Measurements from ENCODE around the gene GPN2.

The GPN2 gene

GRCh38 chr1:26858160-26858559 lies 31.9 kb downstream of the GPN2 start:
- TF ChIP-seq, protein P1, sequence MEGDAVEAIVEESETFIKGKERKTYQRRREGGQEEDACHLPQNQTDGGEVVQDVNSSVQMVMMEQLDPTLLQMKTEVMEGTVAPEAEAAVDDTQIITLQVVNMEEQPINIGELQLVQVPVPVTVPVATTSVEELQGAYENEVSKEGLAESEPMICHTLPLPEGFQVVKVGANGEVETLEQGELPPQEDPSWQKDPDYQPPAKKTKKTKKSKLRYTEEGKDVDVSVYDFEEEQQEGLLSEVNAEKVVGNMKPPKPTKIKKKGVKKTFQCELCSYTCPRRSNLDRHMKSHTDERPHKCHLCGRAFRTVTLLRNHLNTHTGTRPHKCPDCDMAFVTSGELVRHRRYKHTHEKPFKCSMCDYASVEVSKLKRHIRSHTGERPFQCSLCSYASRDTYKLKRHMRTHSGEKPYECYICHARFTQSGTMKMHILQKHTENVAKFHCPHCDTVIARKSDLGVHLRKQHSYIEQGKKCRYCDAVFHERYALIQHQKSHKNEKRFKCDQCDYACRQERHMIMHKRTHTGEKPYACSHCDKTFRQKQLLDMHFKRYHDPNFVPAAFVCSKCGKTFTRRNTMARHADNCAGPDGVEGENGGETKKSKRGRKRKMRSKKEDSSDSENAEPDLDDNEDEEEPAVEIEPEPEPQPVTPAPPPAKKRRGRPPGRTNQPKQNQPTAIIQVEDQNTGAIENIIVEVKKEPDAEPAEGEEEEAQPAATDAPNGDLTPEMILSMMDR (IDR thresholded peaks at IDR 0.05; ENCODE audit: low read depth, low read length, missing control alignments) = no peak
- in situ Hi-C loops (cut with HindIII; ENCODE audit: low sequenced_read_pairs) = no loop called here
- no peak overlapping the region for H3K4me3 ChIP-seq (ENCODE audit: low read depth, low read length)
- DNase-seq (ENCODE audit: low read depth) = no peak

DNA sequence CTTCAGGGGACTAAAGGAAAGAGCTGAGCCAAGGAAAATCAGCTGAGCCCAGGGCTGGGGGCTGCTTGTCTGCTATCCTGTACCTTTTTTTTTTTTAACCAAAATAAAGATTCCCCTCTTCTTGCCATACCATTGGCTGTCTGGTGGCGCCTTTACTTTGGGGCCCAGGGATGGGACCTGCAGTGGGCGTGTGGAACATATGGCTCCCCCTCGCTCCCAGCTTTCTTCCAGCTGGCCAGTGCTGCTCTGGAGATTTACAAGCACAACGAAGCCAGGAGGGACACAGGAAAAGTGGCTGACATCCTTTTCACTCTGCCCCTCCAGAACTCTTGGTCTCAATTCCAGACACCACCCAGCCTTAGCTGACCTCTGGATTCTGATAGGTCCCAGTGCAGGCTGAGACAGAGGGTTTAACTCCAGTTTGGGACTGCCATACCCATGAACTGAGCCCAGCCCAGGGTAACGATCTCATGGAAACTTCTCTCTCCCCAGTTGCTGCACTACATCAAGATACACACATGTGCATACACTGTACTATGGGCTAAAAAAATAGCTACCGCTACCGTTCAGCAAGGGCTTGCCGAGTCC lies 32.5 kb downstream of the GPN2 start:
- in situ Hi-C loops (cut with HindIII; ENCODE audit: low sequenced_read_pairs) = no loop called here
- TF ChIP-seq, protein P1 (IDR thresholded peaks at IDR 0.05; ENCODE audit: low read depth, low read length, missing control alignments) = no peak
- no peak overlapping the region for H3K4me3 ChIP-seq (ENCODE audit: low read depth, low read length)
- no peak for DNase-seq (ENCODE audit: low read depth)

DNA sequence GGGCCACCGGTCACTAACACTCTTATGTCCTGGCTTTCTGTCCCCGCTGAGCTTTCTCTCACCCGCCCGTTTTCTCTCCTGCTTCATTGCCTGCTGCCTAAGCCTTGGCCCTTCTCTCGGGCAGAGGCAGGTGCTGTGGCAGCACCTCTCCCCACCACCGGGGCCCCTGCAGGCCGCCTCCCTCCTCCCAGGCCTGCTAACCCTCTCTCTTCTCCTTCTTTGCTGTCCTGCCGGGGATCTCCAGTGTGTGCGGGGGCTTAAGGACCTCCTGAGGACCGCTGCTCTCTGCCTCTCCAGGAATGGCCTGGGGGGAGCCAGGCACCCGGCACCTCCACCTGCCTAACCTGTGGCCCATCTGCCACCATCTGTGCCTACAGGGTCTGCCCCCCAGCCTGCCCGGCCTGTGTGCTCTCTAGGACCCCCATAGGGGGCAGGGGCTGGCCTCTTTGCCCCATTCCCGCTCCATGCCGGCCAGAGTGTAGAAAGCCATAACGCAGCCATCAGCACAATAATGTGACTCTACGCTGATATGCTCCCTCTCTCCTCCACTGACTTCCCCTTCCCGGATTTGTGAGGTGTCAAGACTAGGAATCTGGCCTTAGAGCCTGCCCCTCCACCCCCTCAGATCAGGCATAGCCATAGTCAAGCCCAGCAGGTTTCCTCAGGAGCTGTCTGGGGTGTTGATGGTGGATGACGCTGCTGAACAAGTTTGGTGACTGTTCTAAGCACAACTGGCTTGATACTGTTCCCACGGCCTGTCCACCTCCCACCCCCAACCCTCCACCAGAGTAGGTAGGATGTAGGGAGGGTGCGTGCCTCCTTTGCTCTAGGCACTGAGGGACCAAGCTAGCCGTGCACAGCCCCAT lies 33.2 kb downstream of the GPN2 start:
- DNase-seq (ENCODE audit: low read depth) = no peak
- in situ Hi-C loops (cut with HindIII; ENCODE audit: low sequenced_read_pairs) = no loop called here
- TF ChIP-seq, protein P1 (IDR thresholded peaks at IDR 0.05; ENCODE audit: low read depth, low read length, missing control alignments) = no peak
- H3K4me3 ChIP-seq (ENCODE audit: low read depth, low read length) = no peak overlapping the region

- no peak overlapping the region for H3K4me3 ChIP-seq (ENCODE audit: low read depth, low read length)
- TF ChIP-seq, protein P1 (IDR thresholded peaks at IDR 0.05; ENCODE audit: low read depth, low read length, missing control alignments) = no peak
- in situ Hi-C loops (cut with HindIII; ENCODE audit: low sequenced_read_pairs) = no loop called here
- no peak for DNase-seq (ENCODE audit: low read depth)
Observed at GRCh38 chr1:26856181-26856580, 33.9 kb downstream of the GPN2 start.

DNA sequence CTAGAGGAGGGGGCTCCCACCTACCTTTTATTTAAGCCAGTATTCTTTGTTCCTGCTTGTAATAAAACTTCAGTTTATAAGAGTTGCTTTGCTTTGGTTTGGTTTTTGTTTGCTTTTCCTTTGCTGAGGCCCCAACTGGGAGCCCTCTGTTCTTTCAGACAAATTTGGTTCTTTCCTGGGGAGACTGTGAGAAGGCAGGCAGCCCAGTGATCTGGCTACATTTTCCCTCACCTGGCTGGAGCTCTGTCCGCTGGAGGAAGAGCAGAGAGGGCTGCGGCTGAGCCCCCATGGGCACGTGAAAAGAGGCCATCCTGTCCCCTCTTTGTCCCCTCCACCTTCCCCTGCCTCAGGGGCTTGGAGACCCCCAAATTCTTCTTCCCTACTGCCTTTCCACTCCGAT lies 34.4 kb downstream of the GPN2 start:
- TF ChIP-seq, protein P1 (IDR thresholded peaks at IDR 0.05; ENCODE audit: low read depth, low read length, missing control alignments) = no peak
- in situ Hi-C loops (cut with HindIII; ENCODE audit: low sequenced_read_pairs) = no loop called here
- no peak overlapping the region for H3K4me3 ChIP-seq (ENCODE audit: low read depth, low read length)
- no peak for DNase-seq (ENCODE audit: low read depth)

GRCh38 chr1:26854906-26855305 lies 35.2 kb downstream of the GPN2 start:
- H3K4me3 ChIP-seq (ENCODE audit: low read depth, low read length) = no peak overlapping the region
- no peak for DNase-seq (ENCODE audit: low read depth)
- in situ Hi-C loops (cut with HindIII; ENCODE audit: low sequenced_read_pairs) = no loop called here
- TF ChIP-seq, protein P1 (IDR thresholded peaks at IDR 0.05; ENCODE audit: low read depth, low read length, missing control alignments) = no peak

All from astrocyte of the cerebellum (primary cell).